Bronchial epithelial cell (primary cell): Measurements from ENCODE around the gene LDAF1. TPM values are rescaled to one million over a fixed set of nuclear protein-coding genes. Genes with fewer than 3 reads are reported as not detected.
"Not testable (repeated sequence)": the region's sequence is repeated elsewhere in the genome, so short reads cannot be mapped to it uniquely, and the experiment has no call there.

Experiments used
- DNase-seq: peaks from one replicate; pipeline ENCODE4 v3.0.0-alpha.2; 2010; ENCODE audit warnings: low read depth
- FAIRE-seq: peaks from 2 replicates; lab custom pipeline; 2011; peaks lifted over from hg19 to GRCh38; lab: Jason Lieb, UNC
- H3K27me3 ChIP-seq: 2 replicates; pipeline ENCODE4 v1.5.1; 2011; ENCODE audit warnings: low read length; ENCODE audit not compliant: control insufficient read depth, insufficient read depth
- H3K36me3 ChIP-seq: 2 replicates; pipeline ENCODE4 v1.5.1; 2011; ENCODE audit warnings: low read length; ENCODE audit not compliant: control insufficient read depth, insufficient read depth
- H3K4me3 ChIP-seq: 2 replicates; pipeline ENCODE4 v1.5.1; 2011; ENCODE audit warnings: mild to moderate bottlenecking, low read depth, low read length, control low read depth
- total RNA-seq: library from RNA; depleted of rRNA; stranded (reverse); fragments of >200 nt; gene quantifications from 2 replicates; pipeline ENCODE4 v1.2.1, GENCODE V29; 2014
- TF ChIP-seq, protein P1 (sequence below): IDR thresholded peaks from 2 replicates; pipeline ENCODE4 v1.5.1; 2011; ENCODE audit warnings: mild to moderate bottlenecking, moderate library complexity, low read length, control low read depth, inconsistent platforms; ENCODE audit not compliant: insufficient read depth, severe bottlenecking

The LDAF1 gene
- total RNA-seq, 1 donor from 2014 or later: 90.6 TPM

DNA sequence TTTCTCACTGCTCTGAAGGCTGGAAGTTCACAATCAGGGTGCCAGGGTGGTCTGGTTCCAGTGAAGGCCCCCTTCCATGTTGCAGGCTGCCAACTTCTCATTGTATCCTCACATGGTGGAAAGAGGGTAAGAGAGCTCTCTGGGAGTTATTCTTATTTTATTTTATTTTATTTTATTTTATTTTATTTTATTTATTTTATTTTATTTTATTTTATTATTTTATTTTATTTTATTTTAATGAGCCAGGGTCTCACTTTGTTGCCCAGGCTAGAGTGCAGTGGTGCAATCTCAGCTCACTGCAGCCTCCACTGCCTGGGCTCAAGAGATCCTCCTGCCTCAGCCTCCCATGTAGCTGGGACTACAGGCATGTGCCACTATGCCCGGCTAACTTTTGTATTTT is 2.5 kb upstream of the LDAF1 start:
- not testable (repeated sequence) for H3K27me3 ChIP-seq, H3K36me3 ChIP-seq, H3K4me3 ChIP-seq, DNase-seq, FAIRE-seq

DNA sequence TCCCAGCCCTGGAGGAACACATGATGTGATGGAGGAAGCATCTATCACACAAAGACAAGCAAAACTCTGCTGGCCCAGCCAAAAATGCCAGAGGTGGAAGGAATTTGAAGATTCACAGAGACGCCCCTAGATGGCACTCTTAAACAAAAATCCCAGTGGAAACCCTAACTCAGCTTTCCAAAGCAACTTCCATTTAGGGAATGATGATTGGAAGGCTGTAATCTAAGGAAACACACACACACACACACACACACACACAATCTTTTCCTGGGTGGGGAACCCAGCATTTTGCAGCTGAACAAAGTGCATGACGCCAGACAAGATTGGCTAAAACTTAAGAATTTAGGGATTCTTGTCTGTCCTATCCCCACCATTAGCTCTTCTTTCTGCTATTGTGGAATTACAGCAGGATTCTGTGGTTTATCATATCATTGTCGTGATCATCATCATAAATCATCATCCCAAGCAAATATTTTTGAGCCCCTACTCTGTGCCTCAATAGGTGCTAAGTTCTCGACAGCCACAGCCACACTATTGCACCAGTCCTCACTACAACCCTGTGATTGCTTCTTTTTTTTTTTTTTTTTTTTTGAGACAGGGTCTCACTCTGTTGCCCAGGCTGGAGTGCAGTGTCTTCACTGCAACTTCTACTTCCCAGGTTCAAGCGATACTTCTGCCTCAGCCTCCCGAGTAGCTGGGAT is 1.6 kb upstream of the LDAF1 start:
- no peaks in the 10 kb centered on the region for H3K27me3 ChIP-seq
- H3K4me3 ChIP-seq: no peak overlapping the region
- H3K36me3 ChIP-seq: peaks cover 7% of the 10 kb centered on the region
- no peak for FAIRE-seq
- DNase-seq: peak; percentile 73
- TF ChIP-seq, protein P1, sequence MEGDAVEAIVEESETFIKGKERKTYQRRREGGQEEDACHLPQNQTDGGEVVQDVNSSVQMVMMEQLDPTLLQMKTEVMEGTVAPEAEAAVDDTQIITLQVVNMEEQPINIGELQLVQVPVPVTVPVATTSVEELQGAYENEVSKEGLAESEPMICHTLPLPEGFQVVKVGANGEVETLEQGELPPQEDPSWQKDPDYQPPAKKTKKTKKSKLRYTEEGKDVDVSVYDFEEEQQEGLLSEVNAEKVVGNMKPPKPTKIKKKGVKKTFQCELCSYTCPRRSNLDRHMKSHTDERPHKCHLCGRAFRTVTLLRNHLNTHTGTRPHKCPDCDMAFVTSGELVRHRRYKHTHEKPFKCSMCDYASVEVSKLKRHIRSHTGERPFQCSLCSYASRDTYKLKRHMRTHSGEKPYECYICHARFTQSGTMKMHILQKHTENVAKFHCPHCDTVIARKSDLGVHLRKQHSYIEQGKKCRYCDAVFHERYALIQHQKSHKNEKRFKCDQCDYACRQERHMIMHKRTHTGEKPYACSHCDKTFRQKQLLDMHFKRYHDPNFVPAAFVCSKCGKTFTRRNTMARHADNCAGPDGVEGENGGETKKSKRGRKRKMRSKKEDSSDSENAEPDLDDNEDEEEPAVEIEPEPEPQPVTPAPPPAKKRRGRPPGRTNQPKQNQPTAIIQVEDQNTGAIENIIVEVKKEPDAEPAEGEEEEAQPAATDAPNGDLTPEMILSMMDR: peak; percentile 69

DNA sequence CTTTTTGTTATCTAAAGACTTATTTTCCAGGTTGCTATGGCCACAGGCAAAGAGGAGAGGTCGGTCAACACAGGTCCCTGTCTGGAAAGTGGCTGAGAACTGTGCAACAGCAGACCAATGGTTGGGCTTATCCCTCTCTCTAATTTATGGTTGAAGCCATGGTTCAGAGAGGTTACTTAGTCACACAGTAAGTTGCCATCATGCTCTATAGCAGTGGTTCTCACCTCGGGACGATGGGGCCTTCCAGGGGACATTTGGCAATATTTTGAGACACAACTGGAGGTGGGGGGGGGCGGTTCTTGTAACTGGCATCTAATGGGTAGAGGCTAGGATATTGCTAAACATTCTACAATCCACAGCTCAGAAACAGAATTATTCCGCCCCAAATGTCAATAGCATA is 842 bp upstream of the LDAF1 start:
- Histone ChIP-seq H3K27me3 (no peaks in the 10 kb centered on the region), H3K36me3 (peaks cover 7% of the 10 kb centered on the region), H3K4me3 (no peak overlapping the region)
- TF ChIP-seq, protein P1: no peak
- FAIRE-seq (no peak), DNase-seq (no peak)

DNA sequence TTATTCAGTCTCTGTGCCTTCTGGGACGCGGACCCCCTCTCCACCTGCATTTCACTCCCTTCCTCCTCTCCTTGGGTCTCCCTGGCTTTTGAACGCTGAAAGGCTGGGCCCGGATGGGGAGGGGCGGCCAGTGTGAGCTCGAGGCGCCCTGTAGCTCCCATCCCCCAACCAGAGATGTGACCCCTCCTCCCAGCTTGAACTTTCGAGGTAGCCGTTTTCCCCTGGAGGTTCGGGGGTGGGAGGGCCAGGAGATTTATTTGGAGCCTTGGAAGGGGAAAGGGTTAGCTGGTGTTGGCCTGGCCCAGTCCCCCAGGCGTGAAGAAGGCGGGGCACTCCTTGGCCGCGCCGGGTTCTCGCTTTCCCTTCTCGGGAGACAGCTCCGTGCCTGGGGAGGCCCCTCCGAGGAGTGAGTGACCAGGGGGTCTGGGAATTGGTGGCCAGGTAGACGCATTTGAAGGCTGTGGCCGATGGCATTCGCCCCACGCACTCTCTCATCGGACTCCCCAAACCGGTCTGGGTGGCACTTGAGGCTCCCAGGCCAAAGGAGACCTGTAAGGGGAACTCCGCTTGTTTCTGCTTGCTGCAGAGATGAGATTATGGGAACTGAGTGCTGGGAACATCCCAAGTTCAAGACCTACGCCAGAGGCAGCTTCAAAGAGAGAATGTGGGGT is 942 bp downstream of the LDAF1 start:
- H3K36me3 ChIP-seq: peaks cover 12% of the 10 kb centered on the region
- H3K27me3 ChIP-seq: no peaks in the 10 kb centered on the region
- DNase-seq (peak; percentile 68), FAIRE-seq (no peak)
- TF ChIP-seq, protein P1: no peak
- H3K4me3 ChIP-seq: peak overlapping the region; percentile 82

DNA sequence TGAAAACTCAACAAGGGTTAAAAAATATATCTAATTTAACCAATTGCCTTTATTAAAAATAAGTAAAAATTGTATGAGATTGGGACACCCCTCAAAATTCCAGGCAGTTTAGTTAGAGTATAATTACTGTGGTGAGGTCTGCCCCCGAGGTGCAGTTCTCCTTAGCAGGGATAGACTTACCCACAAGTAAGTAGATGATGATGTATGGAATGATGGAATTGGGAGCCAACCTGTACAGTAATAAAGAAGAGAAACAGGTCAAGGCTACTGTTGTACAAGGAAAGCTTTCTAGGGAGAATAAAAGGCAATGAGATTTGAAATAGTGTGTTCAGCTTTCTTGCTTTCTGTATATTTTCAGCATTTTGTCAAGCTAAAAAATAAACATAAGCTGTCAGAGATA is 1.8 kb downstream of the LDAF1 start:
- no peak overlapping the region for H3K4me3 ChIP-seq
- no peaks in the 10 kb centered on the region for H3K27me3 ChIP-seq
- TF ChIP-seq, protein P1: no peak
- no peak for DNase-seq
- peaks cover 14% of the 10 kb centered on the region for H3K36me3 ChIP-seq
- no peak for FAIRE-seq

DNA sequence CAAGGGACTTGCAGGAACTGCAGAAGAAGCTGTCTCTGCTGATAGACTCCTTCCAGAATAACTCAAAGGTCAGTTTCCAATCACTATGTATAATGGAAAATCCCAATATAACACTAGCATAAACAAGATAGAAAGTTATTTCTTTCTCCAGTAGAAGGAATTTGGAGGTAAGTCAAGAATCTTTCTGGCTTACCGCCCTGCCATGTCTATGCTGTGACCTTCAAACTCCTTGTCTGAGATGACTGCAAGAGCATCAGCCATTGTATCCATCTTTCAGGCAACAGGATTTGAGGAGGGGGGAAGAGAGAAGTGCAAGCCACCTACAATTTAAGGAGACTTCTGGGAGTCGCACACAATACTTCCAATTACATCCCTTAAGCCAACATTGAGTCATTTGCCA is 2.7 kb downstream of the LDAF1 start:
- FAIRE-seq (no peak), DNase-seq (no peak)
- Histone ChIP-seq H3K4me3 (no peak overlapping the region), H3K27me3 (no peaks in the 10 kb centered on the region), H3K36me3 (peaks cover 17% of the 10 kb centered on the region)
- TF ChIP-seq, protein P1: no peak
